Kidney glomerular epithelial cell (primary cell): Measurements from ENCODE around the gene ADAMTS16.

Source experiments
- DNase-seq: peaks from one replicate; lab custom pipeline; 2025; lab: John Stamatoyannopoulos, UW

The ADAMTS16 gene

GRCh38 chr5:5183189-5183699 lies 43.1 kb downstream of the ADAMTS16 start:
- DNase-seq: no peak

GRCh38 chr5:5183933-5184332 lies 43.8 kb downstream of the ADAMTS16 start:
- DNase-seq: no peak

DNA sequence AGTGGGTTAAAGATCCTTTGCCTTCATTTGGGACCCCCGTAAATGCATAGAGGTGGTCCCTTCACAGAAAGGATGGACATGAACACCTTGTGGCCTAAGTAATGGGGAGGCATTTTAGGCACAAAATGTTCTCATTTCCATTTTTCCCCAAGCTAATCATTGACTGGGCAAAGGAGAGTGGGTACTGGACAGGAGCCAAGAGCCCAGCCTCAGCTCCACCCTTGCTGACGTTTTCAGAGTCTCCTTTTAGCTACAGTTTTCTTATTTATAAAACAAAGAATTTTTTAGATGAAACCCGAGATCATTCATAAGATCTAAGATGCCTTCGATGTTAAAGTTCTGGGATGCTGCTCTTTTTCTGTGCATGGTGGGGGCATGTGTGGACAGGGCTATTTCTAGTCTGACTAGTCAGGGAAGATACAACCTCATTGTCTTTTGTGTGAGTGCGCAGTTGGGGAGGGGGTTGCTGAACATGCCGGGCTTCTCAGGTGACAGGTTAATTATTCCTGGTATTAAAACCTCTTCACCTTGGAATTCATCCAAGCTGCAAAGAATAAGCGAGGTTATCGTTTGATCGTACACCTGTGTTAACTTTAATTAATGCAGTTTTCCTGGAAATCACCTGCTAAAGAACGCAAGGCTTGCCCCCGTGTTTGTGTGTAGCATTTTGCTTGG lies 48.4 kb downstream of the ADAMTS16 start:
- peak; percentile 49 for DNase-seq

GRCh38 chr5:5189051-5189430 lies 48.9 kb downstream of the ADAMTS16 start:
- DNase-seq: no peak

- DNase-seq: peak; percentile 35
Measured at GRCh38 chr5:5191906-5192305, 51.8 kb downstream of the ADAMTS16 start.

DNA sequence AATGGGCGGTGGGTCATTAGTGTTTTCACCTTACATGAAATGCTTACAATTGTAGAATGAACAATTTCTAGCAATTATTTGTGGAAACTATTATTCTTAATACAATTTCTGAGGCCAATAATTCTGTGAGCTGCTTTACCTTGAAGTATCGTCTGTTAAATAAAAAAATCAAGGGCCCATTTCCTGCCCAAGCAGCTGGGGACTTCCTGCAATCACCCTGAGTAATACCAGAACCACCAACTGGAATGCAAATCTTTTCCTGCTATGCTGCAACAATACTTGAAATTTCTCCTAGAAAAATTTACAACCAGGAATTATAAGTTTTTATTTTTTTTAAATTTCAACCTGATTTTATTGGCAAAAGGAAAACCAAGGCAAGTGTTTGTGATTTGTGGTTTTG lies 52.6 kb downstream of the ADAMTS16 start:
- DNase-seq: no peak

DNA sequence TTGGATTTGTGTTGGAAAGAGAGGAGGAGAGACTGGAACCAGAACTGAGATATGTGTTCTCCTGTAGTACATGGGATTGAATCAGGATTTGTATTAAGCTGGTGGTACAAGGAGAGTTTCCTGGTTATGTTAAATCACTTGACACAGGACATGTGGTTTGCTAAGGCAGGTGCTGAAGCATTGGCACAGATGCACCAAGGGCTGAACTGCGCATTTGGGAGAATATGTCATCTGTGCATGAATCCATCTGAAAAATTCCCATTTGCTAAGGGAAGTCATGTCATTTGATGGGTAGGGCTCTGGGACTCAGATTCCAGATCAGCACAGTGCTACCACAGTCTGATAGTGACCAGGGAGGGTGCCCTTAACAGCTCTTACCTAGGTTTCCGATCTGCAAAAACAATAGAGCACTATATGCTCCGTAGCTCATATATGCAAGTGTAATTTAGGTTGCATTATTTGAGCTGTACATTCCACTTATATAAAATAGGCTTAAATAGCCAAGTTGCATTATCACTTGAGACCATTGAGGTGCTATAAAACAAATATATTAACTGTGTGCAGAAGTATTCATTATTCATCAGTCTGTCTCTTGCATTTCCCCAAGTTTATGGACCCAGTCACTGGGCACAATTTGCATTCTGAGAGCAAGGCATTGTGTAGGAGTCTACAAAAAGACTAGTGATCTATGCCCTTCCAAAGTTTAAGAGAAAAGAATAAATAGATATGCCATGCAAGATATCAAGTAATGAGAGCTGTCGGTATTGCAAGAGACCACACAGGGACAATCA lies 55.2 kb downstream of the ADAMTS16 start:
- DNase-seq: no peak

DNA sequence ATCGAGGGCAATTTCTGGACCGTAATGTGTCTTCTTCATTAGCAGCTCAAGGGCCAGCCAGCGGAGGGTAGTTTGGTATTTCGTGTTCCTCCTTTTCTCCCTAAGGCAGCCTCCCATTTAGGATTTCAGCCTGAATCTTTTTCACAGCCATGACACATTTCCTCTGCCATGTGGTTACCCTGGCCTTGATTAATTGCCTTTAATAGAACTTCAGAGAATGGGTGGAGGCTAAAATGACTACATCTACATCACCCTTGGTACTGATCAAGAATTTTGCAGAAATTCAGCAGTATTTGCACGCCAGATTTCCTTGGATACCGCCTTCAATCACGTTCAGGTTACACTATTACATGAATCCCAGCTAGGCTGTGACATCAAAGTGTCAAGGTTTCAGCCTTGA lies 58.0 kb downstream of the ADAMTS16 start:
- DNase-seq: no peak

GRCh38 chr5:5198815-5199214 lies 58.7 kb downstream of the ADAMTS16 start:
- DNase-seq: no peak

GRCh38 chr5:5199495-5199894 lies 59.4 kb downstream of the ADAMTS16 start:
- DNase-seq: no peak

DNA sequence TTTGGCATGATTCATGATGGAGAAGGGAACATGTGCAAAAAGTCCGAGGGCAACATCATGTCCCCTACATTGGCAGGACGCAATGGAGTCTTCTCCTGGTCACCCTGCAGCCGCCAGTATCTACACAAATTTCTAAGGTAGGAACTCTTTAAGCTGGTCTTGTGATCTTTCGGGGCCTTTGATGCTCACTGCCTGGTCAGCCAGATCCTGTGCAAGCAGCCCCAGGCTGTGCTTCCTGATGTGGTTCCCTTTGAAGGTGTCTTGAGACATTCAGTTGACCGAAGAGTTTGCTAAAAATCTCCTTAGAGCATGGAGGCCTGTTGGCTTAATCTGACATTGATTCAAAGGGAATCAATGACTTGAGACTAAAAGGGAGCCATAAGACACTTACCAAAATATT lies 60.0 kb downstream of the ADAMTS16 start:
- DNase-seq: no peak

GRCh38 chr5:5202321-5202720 lies 62.2 kb downstream of the ADAMTS16 start:
- no peak for DNase-seq

DNA sequence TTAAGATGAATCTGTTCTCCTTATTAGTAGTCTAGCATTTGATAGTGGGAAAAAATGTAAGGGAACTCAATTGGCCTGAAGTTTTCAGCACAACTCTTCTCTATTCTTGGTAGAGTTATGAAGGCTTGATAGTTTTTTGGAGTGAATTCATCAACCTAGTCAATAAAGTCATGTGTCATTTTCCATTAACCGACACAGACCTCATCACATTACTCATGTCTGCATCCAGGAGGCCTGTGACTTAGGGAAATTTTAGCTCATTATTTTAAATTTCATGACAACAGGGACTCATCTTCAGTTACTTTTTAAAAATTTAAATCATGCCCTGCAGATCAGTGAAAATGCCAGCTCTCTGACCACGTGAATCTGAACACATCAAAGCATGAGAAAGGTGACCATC lies 63.3 kb downstream of the ADAMTS16 start:
- DNase-seq: no peak

DNA sequence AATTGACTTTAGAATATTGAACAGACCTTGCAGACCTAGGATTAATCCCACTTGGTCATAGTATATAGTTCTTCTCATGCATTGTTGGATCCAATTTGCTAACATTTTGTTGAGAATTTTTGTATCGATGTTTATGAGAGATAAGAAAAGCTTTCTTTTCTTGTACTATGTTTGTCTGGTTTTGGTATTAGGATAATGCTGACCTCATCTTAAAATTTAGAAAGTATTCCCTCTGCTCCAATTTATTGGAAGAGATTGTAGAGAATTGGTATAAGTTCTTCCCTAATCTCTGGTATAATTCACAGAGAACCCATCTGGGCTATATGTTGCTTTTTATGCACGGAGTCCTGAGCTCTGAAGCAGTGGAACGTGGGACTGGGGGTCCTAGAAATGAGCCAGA lies 67.7 kb downstream of the ADAMTS16 start:
- DNase-seq: no peak

DNA sequence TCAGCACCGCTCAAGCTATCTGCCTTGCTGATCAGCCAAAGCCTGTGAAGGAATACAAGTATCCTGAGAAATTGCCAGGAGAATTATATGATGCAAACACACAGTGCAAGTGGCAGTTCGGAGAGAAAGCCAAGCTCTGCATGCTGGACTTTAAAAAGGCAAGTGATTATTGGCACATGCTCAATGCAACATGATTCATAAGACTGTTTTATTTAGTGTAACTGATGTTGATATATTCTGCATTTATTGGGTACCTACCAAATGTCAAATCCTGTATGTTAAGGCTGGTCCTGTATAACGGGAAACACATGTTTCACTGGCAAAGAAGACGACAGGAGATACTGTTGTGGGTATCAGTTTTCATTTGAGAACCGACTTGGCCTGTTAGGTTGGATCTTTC lies 69.0 kb downstream of the ADAMTS16 start:
- no peak for DNase-seq

- no peak for DNase-seq
Measured at GRCh38 chr5:5209510-5210286, 69.6 kb downstream of the ADAMTS16 start.

- no peak for DNase-seq
Measured at GRCh38 chr5:5217371-5217770, 77.2 kb downstream of the ADAMTS16 start.

DNA sequence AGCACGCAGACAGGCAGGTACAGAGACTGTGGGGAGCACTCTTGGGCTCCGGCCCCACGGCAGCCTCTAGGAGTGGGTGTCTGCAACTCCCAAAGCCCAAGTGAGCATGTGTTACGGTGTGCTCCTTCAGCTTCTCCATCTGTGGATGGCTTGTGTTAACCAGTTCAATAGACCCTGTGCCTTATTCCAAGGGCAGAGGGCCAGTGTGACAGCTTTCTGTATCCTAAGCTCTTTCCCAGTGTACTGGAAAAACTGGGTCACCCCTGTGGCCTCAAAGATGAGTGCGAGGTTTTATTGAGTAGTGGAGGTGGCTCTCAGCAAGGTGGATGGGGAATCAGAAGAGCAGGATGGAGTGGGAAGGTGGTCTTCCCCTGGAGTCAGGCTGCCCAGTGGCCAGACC lies 78.3 kb downstream of the ADAMTS16 start:
- DNase-seq: no peak

DNA sequence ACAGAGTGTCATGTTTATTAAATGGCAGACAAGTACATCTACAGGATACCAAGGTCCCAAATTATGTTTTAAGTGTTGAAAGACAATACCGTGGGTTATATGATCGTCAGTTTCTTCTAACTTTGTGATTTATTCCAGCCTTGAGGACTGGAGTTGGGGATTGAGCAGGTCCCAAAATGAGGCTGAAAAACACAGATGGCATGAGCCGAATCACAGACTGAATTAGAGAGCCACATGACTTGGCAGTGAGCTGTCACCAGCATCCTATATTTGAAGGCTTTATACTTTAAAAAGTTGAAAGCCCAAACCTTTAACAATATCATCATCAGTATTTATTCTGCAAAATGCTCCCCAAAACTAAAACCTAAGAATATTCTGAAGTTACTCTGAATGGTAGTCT lies 79.4 kb downstream of the ADAMTS16 start:
- no peak for DNase-seq

DNA sequence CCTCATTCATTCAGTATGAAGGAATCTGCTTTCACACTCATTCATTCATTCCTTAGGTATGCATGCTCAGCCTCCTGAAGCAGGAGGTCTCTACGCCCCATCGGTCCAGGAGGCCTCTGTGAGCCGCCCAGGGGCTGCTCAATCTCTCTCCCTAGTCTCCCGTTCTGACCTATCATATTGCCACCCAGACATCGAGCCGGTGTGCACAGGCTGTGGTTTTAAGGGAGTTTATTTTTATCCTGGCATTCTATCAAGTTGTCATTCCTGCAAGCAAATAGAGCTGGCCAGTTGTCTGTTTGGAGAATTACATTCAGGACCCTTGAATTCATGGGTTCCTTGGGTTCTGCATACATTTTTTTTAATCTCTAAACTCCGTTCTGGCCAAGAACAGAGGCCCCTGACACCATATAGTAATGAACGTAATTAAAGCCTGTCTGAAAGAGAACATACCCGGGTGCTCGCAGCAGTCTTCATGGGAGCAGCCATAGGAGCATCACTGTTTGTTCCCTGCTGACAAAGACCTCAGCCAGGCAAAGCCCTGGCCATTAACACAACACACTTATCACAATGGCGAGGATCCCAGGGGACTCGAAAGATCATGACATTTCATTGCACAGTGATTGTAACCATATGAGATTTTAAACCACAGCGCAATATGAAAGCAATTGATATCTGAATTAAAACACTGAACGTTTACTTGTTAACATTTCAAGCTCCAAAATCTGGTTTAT lies 80.9 kb downstream of the ADAMTS16 start:
- no peak for DNase-seq

- DNase-seq: no peak
Measured at GRCh38 chr5:5221724-5222123, 81.6 kb downstream of the ADAMTS16 start.

GRCh38 chr5:5231576-5231975 lies 91.4 kb downstream of the ADAMTS16 start:
- DNase-seq: no peak
